ENCODE data around the gene CMSS1.

The CMSS1 gene

DNA sequence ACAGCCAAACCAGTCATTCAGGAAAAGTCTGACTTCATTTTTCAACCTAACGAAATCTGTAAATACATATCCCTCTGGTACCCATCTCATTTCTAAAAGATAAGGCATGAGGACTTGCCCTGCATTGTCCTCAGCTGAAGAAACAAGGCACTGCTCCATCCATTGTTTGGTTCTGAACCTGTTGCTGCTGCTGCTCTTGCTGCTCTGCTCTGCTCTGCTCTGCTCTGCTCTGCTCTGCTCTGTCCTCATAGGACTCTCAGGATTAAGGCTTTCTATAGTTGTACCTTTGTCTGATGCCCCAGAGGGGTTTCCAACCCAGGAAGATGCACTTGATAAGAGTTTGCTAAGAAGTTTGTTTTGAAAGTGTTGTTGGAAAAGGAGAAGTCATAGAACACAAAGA is 38.2 kb downstream of the CMSS1 start:
- ChIA-PET CTCF (interaction anchor here (0.6 kb wide), 1 partner anchor 13 kb away, joined by 3 read pairs; no protein-coding TSS in a partner anchor), POLR2A (ENCODE audit: low non-redundant PET) (no interaction called here)
- TF ChIP-seq, protein P1, sequence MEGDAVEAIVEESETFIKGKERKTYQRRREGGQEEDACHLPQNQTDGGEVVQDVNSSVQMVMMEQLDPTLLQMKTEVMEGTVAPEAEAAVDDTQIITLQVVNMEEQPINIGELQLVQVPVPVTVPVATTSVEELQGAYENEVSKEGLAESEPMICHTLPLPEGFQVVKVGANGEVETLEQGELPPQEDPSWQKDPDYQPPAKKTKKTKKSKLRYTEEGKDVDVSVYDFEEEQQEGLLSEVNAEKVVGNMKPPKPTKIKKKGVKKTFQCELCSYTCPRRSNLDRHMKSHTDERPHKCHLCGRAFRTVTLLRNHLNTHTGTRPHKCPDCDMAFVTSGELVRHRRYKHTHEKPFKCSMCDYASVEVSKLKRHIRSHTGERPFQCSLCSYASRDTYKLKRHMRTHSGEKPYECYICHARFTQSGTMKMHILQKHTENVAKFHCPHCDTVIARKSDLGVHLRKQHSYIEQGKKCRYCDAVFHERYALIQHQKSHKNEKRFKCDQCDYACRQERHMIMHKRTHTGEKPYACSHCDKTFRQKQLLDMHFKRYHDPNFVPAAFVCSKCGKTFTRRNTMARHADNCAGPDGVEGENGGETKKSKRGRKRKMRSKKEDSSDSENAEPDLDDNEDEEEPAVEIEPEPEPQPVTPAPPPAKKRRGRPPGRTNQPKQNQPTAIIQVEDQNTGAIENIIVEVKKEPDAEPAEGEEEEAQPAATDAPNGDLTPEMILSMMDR (conservative IDR thresholded peaks at IDR 0.05; ENCODE audit: low read depth): no peak

DNA sequence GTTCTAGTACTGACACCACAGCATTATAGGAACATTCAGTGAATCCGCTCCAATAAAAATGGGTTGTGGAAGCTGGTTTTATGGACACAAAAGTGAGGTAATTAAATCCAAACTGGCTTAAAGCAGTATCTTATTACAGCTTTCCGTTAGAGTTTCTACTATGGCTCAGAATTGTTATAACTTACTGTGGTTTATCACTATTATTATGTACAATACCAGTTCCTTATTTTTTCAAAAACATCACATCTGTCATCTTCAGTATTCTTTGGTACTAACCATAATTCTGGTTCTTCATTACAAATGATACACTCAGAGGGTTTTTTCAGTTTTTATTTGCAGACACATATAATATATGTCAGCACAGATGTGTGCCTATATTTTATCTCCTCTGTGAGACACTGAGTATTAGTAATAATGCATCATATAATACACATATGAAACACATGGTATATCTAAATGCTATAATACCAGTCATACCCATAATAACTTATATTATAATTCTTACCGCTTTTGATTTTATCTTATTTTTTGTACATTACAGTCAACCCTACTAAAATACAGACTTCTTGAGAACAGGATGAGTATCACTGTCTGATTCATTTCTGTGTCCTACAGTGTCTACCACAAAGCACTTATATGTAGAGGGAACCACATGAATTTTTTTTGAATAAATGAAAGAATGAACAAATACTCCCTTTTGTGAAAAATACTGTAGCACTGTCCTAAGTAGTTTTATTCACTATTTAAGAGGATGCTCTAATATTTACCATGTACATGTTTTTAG is 39.0 kb downstream of the CMSS1 start:
- CTCF ChIA-PET: no interaction called here
- no peak for DNase-seq (ENCODE audit: low spot score)
- TF ChIP-seq, protein P1 (conservative IDR thresholded peaks at IDR 0.05; ENCODE audit: low read depth): no peak
- POLR2A ChIA-PET (ENCODE audit: low non-redundant PET): no interaction called here
- H3K27ac ChIP-seq: no peak overlapping the region

More for the DNA sequence above, 38.2 kb downstream of the CMSS1 start:
- H3K27ac ChIP-seq: no peak overlapping the region
- DNase-seq (ENCODE audit: low spot score): no peak

DNA sequence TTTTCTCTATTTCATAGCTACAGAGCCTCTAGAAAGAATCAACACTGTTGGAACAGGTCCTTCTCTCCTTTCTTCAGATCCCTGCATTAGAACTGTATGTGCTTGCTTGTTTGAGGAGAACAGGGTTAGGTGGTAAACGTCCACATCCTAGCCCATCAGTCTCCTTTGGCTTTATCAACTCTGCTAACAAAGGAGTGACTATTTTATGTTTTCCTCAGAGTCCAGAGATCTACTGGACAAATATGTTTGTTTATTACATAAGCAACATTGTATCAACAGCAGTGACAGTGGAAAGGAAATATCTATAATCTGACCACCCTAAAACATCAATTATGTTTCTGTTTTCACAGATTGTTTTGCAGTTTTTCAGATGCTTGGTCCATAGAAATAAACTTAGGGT is 39.6 kb downstream of the CMSS1 start:
- H3K27ac ChIP-seq: no peak overlapping the region
- no peak for DNase-seq (ENCODE audit: low spot score)
- ChIA-PET CTCF (no interaction called here), POLR2A (ENCODE audit: low non-redundant PET) (no interaction called here)
- TF ChIP-seq, protein P1 (conservative IDR thresholded peaks at IDR 0.05; ENCODE audit: low read depth): no peak

DNA sequence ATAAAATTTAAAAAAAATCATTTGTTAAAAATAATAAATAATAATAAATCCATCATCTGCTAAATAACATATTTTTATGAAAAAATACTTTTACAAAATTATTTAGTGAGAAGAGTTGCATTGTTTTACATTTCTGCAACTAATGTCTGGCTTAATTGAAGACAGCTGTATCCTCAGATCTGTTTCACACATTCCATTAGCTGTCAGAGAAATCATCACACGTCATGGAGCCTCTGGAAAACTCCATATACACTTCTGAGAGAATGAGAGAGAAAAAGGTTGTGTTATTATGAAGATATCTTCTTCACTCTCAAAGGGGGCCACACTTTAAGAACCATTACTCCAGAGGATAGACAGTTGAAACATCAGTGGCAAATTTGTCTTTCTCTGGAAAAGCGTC is 40.8 kb downstream of the CMSS1 start:
- CTCF ChIA-PET: interaction anchor here (1.2 kb wide), 1 partner anchor 15 kb away, joined by 5 read pairs; no protein-coding TSS in a partner anchor
- TF ChIP-seq, protein P1 (conservative IDR thresholded peaks at IDR 0.05; ENCODE audit: low read depth): no peak
- no peak for DNase-seq (ENCODE audit: low spot score)
- POLR2A ChIA-PET (ENCODE audit: low non-redundant PET): no interaction called here
- no peak overlapping the region for H3K27ac ChIP-seq

DNA sequence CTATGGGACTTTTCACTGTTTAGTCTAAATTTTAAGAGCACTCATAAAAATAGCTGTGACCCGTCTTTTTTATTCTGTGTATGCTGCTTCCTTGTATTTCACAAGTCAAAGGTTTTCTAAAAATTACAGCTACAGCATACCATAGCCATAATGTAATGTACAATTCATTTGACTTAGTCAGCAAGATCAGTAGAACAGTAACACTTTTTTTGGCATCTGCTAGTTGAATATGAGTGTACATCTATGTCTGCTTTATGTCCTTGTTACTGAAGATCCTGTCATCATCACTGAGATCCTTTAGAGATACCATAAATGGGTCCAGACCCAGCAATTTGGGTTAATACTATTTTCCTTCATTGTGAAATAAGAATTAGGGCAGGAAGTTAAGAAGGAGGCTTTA is 42.2 kb downstream of the CMSS1 start:
- H3K27ac ChIP-seq: no peak overlapping the region
- ChIA-PET CTCF (interaction anchor here (0.8 to 1.3 kb wide), 3 partner anchors 15 to 394 kb away, joined by 3 to 6 read pairs (median 3); no protein-coding TSS in a partner anchor), POLR2A (ENCODE audit: low non-redundant PET) (no interaction called here)
- TF ChIP-seq, protein P1 (conservative IDR thresholded peaks at IDR 0.05; ENCODE audit: low read depth): no peak
- DNase-seq (ENCODE audit: low spot score): peak; percentile 72

DNA sequence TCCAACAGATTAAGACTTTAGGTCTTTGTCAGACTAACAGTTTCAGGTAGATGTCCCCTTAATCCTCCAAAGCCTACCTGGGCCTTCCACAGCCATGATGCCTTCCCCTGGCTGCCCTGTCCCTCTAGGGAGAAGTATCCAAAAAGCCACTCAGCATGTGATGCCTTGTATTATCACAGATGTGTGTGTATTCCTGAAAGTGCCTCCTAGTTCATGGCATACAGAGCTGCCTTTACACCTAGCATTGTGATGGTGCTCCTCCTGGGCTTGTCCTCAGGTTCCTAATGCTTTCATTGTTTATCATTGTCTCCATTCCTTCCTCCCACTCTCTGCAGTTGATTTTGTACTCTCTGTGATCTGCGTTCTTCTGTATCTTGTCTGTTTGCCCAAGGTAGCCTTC is 43.6 kb downstream of the CMSS1 start:
- POLR2A ChIA-PET (ENCODE audit: low non-redundant PET): no interaction called here
- CTCF ChIA-PET: no interaction called here
- DNase-seq (ENCODE audit: low spot score): no peak
- TF ChIP-seq, protein P1 (conservative IDR thresholded peaks at IDR 0.05; ENCODE audit: low read depth): no peak
- no peak overlapping the region for H3K27ac ChIP-seq

Measured in RWPE1 (cell line).